Measurements from ENCODE around the gene POU5F1. TPM values are rescaled to one million over a fixed set of nuclear protein-coding genes. Genes with fewer than 3 reads are reported as not detected.

The POU5F1 gene
- polyA plus RNA-seq, 2 of the 4 experiments (the other 2 are of a cell fraction): 2.7 to 2.8 TPM

DNA sequence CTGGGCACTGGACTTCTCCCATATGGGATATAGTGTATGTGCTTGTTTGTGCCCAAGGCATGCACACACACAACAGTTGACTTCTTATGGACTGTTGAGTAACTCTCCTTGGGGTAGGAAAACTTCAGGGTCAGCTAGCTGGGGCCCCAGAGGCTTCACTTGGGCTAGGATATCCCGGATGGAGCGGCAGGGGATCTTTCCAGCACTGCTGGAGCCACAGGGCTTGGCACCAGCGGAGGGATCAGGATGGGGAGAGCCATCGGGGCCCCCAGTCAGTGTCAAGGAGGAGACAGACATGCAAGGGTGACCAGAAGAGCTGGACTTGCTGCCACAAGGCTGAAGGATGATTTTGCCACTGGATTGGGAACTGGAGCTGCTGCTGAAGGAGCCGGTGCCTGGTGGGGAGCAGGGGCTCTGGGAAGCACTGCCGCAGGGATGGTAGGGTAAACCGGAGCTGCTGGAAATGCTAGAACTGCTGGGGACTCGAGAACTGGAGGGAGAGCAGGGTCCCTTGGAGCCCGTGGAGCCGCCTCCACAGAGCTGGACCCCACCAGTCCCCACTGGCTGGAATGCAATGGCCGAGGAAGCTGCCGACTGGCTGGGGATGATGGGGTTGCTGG, 54.4 kb downstream of the POU5F1 start:
- CTCF ChIA-PET: interaction anchor here (0.8 to 4.0 kb wide), 18 partner anchors 7 to 239 kb away, joined by 3 to 31 read pairs (median 4); partner anchors contain the start of gene VARS2
- FAIRE-seq (no peak), DNase-seq (ENCODE audit: low read depth in 1 of 2, low spot score in 1 of 2) (no peak), ATAC-seq (no peak)
- no peaks in the 10 kb centered on the region for H3K9me3 ChIP-seq
- WGBS (ENCODE audit: missing lambda C conversion rate): 94% methylated on average over 11 of the region's 12 CpGs
- peak overlapping the region; percentile 92 to 93; a peak in 4 of 6 replicates for H3K27ac ChIP-seq
- POLR2A ChIA-PET: no interaction called here
- peak overlapping the region; percentile 87 for H3K4me2 ChIP-seq
- no peak for TF ChIP-seq TFCP2L1 (CRISPR knock-in tag; IDR thresholded peaks at IDR 0.05)
- TF ChIP-seq, protein P1, sequence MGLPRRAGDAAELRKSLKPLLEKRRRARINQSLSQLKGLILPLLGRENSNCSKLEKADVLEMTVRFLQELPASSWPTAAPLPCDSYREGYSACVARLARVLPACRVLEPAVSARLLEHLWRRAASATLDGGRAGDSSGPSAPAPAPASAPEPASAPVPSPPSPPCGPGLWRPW (IDR thresholded peaks at IDR 0.05): no peak
- TF ChIP-seq MAZ (IDR thresholded peaks at IDR 0.05; ENCODE audit: borderline replicate concordance, low read depth, low read length): no peak
- no peak for TF ChIP-seq CHD2 (IDR thresholded peaks at IDR 0.05; ENCODE audit: low read length, partially characterized antibody)
- TF ChIP-seq, protein P2, sequence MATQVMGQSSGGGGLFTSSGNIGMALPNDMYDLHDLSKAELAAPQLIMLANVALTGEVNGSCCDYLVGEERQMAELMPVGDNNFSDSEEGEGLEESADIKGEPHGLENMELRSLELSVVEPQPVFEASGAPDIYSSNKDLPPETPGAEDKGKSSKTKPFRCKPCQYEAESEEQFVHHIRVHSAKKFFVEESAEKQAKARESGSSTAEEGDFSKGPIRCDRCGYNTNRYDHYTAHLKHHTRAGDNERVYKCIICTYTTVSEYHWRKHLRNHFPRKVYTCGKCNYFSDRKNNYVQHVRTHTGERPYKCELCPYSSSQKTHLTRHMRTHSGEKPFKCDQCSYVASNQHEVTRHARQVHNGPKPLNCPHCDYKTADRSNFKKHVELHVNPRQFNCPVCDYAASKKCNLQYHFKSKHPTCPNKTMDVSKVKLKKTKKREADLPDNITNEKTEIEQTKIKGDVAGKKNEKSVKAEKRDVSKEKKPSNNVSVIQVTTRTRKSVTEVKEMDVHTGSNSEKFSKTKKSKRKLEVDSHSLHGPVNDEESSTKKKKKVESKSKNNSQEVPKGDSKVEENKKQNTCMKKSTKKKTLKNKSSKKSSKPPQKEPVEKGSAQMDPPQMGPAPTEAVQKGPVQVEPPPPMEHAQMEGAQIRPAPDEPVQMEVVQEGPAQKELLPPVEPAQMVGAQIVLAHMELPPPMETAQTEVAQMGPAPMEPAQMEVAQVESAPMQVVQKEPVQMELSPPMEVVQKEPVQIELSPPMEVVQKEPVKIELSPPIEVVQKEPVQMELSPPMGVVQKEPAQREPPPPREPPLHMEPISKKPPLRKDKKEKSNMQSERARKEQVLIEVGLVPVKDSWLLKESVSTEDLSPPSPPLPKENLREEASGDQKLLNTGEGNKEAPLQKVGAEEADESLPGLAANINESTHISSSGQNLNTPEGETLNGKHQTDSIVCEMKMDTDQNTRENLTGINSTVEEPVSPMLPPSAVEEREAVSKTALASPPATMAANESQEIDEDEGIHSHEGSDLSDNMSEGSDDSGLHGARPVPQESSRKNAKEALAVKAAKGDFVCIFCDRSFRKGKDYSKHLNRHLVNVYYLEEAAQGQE (IDR thresholded peaks at IDR 0.05): no peak
- TF ChIP-seq, protein P3, sequence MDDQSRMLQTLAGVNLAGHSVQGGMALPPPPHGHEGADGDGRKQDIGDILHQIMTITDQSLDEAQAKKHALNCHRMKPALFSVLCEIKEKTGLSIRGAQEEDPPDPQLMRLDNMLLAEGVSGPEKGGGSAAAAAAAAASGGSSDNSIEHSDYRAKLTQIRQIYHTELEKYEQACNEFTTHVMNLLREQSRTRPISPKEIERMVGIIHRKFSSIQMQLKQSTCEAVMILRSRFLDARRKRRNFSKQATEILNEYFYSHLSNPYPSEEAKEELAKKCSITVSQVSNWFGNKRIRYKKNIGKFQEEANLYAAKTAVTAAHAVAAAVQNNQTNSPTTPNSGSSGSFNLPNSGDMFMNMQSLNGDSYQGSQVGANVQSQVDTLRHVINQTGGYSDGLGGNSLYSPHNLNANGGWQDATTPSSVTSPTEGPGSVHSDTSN (IDR thresholded peaks at IDR 0.05): no peak
- TF ChIP-seq EP300 (IDR thresholded peaks at IDR 0.05): no peak
- TF ChIP-seq EHF (CRISPR knock-in tag; IDR thresholded peaks at IDR 0.05): no peak
- no peak for TF ChIP-seq KDM5A (IDR thresholded peaks at IDR 0.05)
- no peak for TF ChIP-seq HOXB5 (CRISPR knock-in tag; IDR thresholded peaks at IDR 0.05)
- no peak for TF ChIP-seq POLR2AphosphoS2 (conservative IDR thresholded peaks at IDR 0.05; ENCODE audit: low read length)
- no peak for TF ChIP-seq NFE2L2 (conservative IDR thresholded peaks at IDR 0.05; ENCODE audit: low read length)
- no peak for TF ChIP-seq RARB (CRISPR knock-in tag; IDR thresholded peaks at IDR 0.05)
- no peak for TF ChIP-seq FOSB (CRISPR knock-in tag; IDR thresholded peaks at IDR 0.05)
- TF ChIP-seq EHMT2 (IDR thresholded peaks at IDR 0.05; ENCODE audit: low read depth): no peak
- TF ChIP-seq HOXA7 (CRISPR knock-in tag; IDR thresholded peaks at IDR 0.05): no peak
- TF ChIP-seq ZSCAN20 (CRISPR knock-in tag; IDR thresholded peaks at IDR 0.05): no peak
- TF ChIP-seq HEYL (CRISPR knock-in tag; IDR thresholded peaks at IDR 0.05): no peak
- H3K4me3 ChIP-seq: no peak overlapping the region
- peaks cover 16% of the 10 kb centered on the region for H3K4me1 ChIP-seq

DNA sequence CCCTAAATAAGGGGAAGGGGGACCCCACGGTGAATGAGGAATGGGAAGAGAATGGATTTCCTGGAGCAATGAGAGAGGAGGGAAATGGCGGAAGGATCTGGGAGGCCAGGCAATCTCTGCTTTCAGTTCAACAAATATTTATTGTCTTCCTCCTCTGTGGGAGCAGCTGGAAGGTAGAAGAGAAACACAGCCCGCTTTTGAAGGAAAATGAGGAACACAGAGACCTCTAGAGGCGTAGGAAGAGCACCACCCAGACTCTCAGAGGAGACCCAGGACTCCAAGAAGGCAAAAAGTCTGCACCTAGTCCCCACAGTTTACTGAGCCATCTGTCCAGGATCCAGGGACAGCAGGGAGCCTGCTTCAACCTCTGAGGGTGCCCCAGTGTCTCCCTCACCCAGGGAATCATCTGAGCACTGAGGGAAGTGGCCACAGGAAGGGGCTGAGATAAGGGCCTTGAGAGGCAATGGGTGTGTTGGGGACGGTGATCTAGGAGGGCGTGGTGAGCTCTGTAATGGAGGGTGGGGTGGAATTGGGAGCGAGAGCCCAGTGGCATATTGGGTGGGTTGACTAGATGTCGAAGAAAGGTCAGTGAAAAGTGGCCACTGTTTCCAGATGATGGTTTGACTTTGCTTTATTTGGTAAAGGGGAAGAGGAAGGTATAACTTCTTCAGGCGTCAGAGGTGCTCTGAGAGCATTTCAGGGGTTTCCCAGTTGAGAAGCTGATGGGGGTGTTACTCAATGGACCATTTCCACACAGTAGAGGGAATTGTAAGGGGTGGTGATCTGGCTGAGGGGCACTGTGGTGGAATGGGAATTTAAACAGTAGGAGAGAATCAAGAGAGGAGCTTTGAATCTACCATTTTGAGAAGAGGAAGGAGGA, 55.3 kb downstream of the POU5F1 start:
- Histone ChIP-seq H3K4me3 (peak overlapping the region; percentile 40), H3K4me1 (peaks cover 16% of the 10 kb centered on the region), H3K27ac (peak overlapping the region; percentile 92 to 93), H3K9me3 (no peaks in the 10 kb centered on the region), H3K4me2 (peak overlapping the region; percentile 87)
- ChIA-PET CTCF (interaction anchor here (0.6 to 4.0 kb wide), 27 partner anchors 8 to 288 kb away, joined by 3 to 31 read pairs (median 4); partner anchors contain the start of gene VARS2), POLR2A (interaction anchor here (0.6 to 1.3 kb wide), 7 partner anchors 10 to 427 kb away, joined by 3 to 6 read pairs (median 4); partner anchors contain the start of gene GTF2H4)
- TF ChIP-seq, protein P4, sequence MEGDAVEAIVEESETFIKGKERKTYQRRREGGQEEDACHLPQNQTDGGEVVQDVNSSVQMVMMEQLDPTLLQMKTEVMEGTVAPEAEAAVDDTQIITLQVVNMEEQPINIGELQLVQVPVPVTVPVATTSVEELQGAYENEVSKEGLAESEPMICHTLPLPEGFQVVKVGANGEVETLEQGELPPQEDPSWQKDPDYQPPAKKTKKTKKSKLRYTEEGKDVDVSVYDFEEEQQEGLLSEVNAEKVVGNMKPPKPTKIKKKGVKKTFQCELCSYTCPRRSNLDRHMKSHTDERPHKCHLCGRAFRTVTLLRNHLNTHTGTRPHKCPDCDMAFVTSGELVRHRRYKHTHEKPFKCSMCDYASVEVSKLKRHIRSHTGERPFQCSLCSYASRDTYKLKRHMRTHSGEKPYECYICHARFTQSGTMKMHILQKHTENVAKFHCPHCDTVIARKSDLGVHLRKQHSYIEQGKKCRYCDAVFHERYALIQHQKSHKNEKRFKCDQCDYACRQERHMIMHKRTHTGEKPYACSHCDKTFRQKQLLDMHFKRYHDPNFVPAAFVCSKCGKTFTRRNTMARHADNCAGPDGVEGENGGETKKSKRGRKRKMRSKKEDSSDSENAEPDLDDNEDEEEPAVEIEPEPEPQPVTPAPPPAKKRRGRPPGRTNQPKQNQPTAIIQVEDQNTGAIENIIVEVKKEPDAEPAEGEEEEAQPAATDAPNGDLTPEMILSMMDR (IDR thresholded peaks at IDR 0.05): peak; percentile 46
- TF ChIP-seq RAD21 (conservative IDR thresholded peaks at IDR 0.05 in 1 of 2, IDR thresholded peaks at IDR 0.05 in 1 of 2) (peak; percentile 53 to 61; a peak in 4 of 5 replicates), PHF8 (IDR thresholded peaks at IDR 0.05; ENCODE audit: borderline replicate concordance, low read depth) (no peak)
- peak; percentile 50 to 79 for DNase-seq (ENCODE audit: low read depth in 1 of 2, low spot score in 1 of 2)
- peak; percentile 87 to 92 for ATAC-seq
- 43% methylated on average over 9 of the region's 9 CpGs for WGBS (ENCODE audit: missing lambda C conversion rate)
- FAIRE-seq: no peak
